Activated B cell treated with CpG ODN at 0.5 μM for 24 hours (primary cell): ENCODE results near the gene CXCR3. TPM values are rescaled to one million over a fixed set of nuclear protein-coding genes. Genes with fewer than 3 reads are reported as not detected.
"Not testable (repeated sequence)": the region's sequence is repeated elsewhere in the genome, so short reads cannot be mapped to it uniquely, and the experiment has no call there.

Experiments
- ATAC-seq: fragments of 200-7000 bp; cut with Tn5 transposase; one replicate; pipeline ENCODE4 v1.10.0; 2021; ENCODE audit warnings: low read depth, mild to moderate bottlenecking, moderate library complexity
- CTCF ChIA-PET: fragments of 350-600 bp; sonication (Branson Sonifier 250); formaldehyde crosslinking; loops from one replicate; lab custom pipeline; 2021; ENCODE audit warnings: antibody characterized with exemption; lab: Charles Lee
- POLR2A ChIA-PET: fragments of 350-600 bp; sonication (Branson Sonifier 250); formaldehyde crosslinking; loops from one replicate; lab custom pipeline; 2021; ENCODE audit warnings: antibody characterized with exemption; lab: Charles Lee
- DNase-seq: peaks from one replicate; pipeline ENCODE4 v3.0.0; 2022
- H3K27ac Mint-ChIP-seq: one replicate; pipeline ENCODE4 v1.8.0; 2020; ENCODE audit warnings: mixed read lengths
- H3K27me3 Mint-ChIP-seq: one replicate; pipeline ENCODE4 v1.8.0; 2021; ENCODE audit warnings: mixed read lengths
- H3K36me3 Mint-ChIP-seq: one replicate; pipeline ENCODE4 v1.8.0; 2021; ENCODE audit warnings: low read depth, mixed read lengths
- H3K4me1 Mint-ChIP-seq: one replicate; pipeline ENCODE4 v1.8.0; 2021; ENCODE audit warnings: mixed read lengths
- H3K4me3 Mint-ChIP-seq: one replicate; pipeline ENCODE4 v1.8.0; 2020; ENCODE audit warnings: mild to moderate bottlenecking, mixed read lengths
- H3K9me3 Mint-ChIP-seq: one replicate; pipeline ENCODE4 v1.8.0; 2020; ENCODE audit warnings: mixed read lengths
- CTCF ChIP-seq: fragments of 200-600 bp; IDR thresholded peaks from one replicate; pipeline ENCODE4 v1.8.0; 2022; ENCODE audit warnings: antibody characterized with exemption, mild to moderate bottlenecking
- intact Hi-C: fragments of 100-400 bp; cut with micrococcal nuclease; formaldehyde crosslinking; loops from one replicate; pipeline ENCODE4 v1.15.1; 2024
- total RNA-seq: library from RNA; stranded (reverse); gene quantifications from 2 replicates; pipeline ENCODE4 v1.2.3, GENCODE V29; 2022

Gene CXCR3
- total RNA-seq, 1 donor from 2014 or later: 5.4 TPM

GRCh38 chrX:71650333-71650969, 32.1 kb upstream of the CXCR3 start:
- no peak for TF ChIP-seq CTCF
- Mint-ChIP-seq H3K27me3 (no peaks in the 10 kb centered on the region), H3K9me3 (no peaks in the 10 kb centered on the region), H3K36me3 (no peaks in the 10 kb centered on the region), H3K4me1 (peaks cover 14% of the 10 kb centered on the region), H3K27ac (no peak overlapping the region), H3K4me3 (no peak overlapping the region)
- intact Hi-C loops: loop anchor here (1.0 to 5.0 kb wide), 3 partner anchors 32 to 78 kb away; partner anchors contain the start of gene CXCR3
- ChIA-PET CTCF (interaction anchor here (0.6 to 1.6 kb wide), 2 partner anchors 28 to 42 kb away, joined by 3 read pairs; no protein-coding TSS in a partner anchor), POLR2A (interaction anchor here (1.6 kb wide), 1 partner anchor 32 kb away, joined by 4 read pairs; the partner anchor contains the start of gene CXCR3)
- DNase-seq (no peak), ATAC-seq (peak; percentile 81)

- intact Hi-C loops, H3K27ac Mint-ChIP-seq, ATAC-seq, H3K4me1 Mint-ChIP-seq, H3K36me3 Mint-ChIP-seq, DNase-seq, H3K4me3 Mint-ChIP-seq, CTCF ChIA-PET, H3K27me3 Mint-ChIP-seq, H3K9me3 Mint-ChIP-seq, POLR2A ChIA-PET: not testable (repeated sequence)
Measured at GRCh38 chrX:71644406-71644805, 26.1 kb upstream of the CXCR3 start.

- H3K27me3 Mint-ChIP-seq: no peaks in the 10 kb centered on the region
- H3K9me3 Mint-ChIP-seq: no peaks in the 10 kb centered on the region
- ChIA-PET CTCF (no interaction called here), POLR2A (interaction anchor here (1.2 kb wide), 1 partner anchor 17 kb away, joined by 3 read pairs; no protein-coding TSS in a partner anchor)
- DNase-seq (no peak), ATAC-seq (no peak)
- no peak overlapping the region for H3K27ac Mint-ChIP-seq
- no peaks in the 10 kb centered on the region for H3K36me3 Mint-ChIP-seq
- peaks cover 17% of the 10 kb centered on the region for H3K4me1 Mint-ChIP-seq
- intact Hi-C loops: no loop called here
- TF ChIP-seq CTCF: no peak
- H3K4me3 Mint-ChIP-seq: no peak overlapping the region
Measured at GRCh38 chrX:71640002-71640401, 21.7 kb upstream of the CXCR3 start.

GRCh38 chrX:71638409-71638808, 20.1 kb upstream of the CXCR3 start:
- intact Hi-C loops: no loop called here
- Mint-ChIP-seq H3K27ac (no peak overlapping the region), H3K27me3 (no peaks in the 10 kb centered on the region), H3K9me3 (no peaks in the 10 kb centered on the region), H3K36me3 (no peaks in the 10 kb centered on the region), H3K4me3 (no peak overlapping the region), H3K4me1 (peaks cover 13% of the 10 kb centered on the region)
- no peak for ATAC-seq
- no peak for DNase-seq
- CTCF ChIA-PET: no interaction called here
- TF ChIP-seq CTCF: no peak
- POLR2A ChIA-PET: interaction anchor here (2.3 kb wide), 1 partner anchor 16 kb away, joined by 12 read pairs; no protein-coding TSS in a partner anchor

GRCh38 chrX:71637848-71638247, 19.5 kb upstream of the CXCR3 start:
- Mint-ChIP-seq H3K9me3 (no peaks in the 10 kb centered on the region), H3K4me1 (peaks cover 16% of the 10 kb centered on the region), H3K4me3 (no peak overlapping the region), H3K36me3 (no peaks in the 10 kb centered on the region), H3K27ac (no peak overlapping the region), H3K27me3 (no peaks in the 10 kb centered on the region)
- ATAC-seq: no peak
- TF ChIP-seq CTCF: no peak
- no peak for DNase-seq
- intact Hi-C loops: loop anchor here (2.0 kb wide), 1 partner anchor 19 kb away; the partner anchor contains the start of gene CXCR3
- POLR2A ChIA-PET: interaction anchor here (0.6 to 2.3 kb wide), 3 partner anchors 16 to 228 kb away, joined by 3 to 12 read pairs (median 4); no protein-coding TSS in a partner anchor
- CTCF ChIA-PET: no interaction called here
